Gastrocnemius medialis (tissue), 4 donors: ENCODE measurements around the gene XIRP1. TPM values are rescaled to one million over a fixed set of nuclear protein-coding genes. Genes with fewer than 3 reads are reported as not detected.

ENCODE experiments used
- ATAC-seq, 2 donors: fragments of 150-250 bp; one replicate each; pipeline ENCODE4 v1.9.1; 2016
- DNase-seq, 2 donors: peaks; one replicate each; pipeline ENCODE4 v3.0.0-alpha.2; 2019
- H3K27ac ChIP-seq, 4 donors: fragments of 200-600 bp; sonication (generic); 1 replicate in 1 of 4; 2 replicates in 3 of 4; pipeline ENCODE4 v1.5.1; 2016 to 2018; ENCODE audit warnings: mild to moderate bottlenecking in 2 of 4, moderate library complexity in 1 of 4
- H3K27me3 ChIP-seq, 3 donors: fragments of 200-600 bp; sonication (generic) in 2 of 3; 1 replicate in 1 of 3; 2 replicates in 2 of 3; pipeline versions ENCODE4 v1.5.1 to v1.6.0; 2016 to 2019; ENCODE audit warnings: mild to moderate bottlenecking in 1 of 3, moderate library complexity in 1 of 3
- H3K36me3 ChIP-seq, 2 donors: fragments of 200-600 bp; sonication (generic) in 1 of 2; one replicate each; pipeline ENCODE4 v1.5.1; 2017 to 2018
- H3K4me1 ChIP-seq, 2 donors: fragments of 200-600 bp; sonication (generic) in 1 of 2; one replicate each; pipeline ENCODE4 v1.5.1; 2016 to 2017; ENCODE audit warnings: mild to moderate bottlenecking in 2 of 2
- H3K4me3 ChIP-seq, 4 donors: fragments of 200-600 bp; sonication (generic) in 3 of 4; 1 replicate in 1 of 4; 2 replicates in 3 of 4; pipeline ENCODE4 v1.5.1; 2016 to 2019; ENCODE audit warnings: mild to moderate bottlenecking in 2 of 4
- H3K9me3 ChIP-seq, 3 donors: fragments of 200-600 bp; sonication (generic) in 2 of 3; 1 replicate in 1 of 3; 2 replicates in 2 of 3; pipeline ENCODE4 v1.5.1; 2016 to 2019
- CTCF ChIP-seq, 5 experiments: fragments of 450-650 bp in 3 of 5; fragments of 200-600 bp in 2 of 5; sonication (generic) in 2 of 5; IDR thresholded peaks in 4 of 5; conservative IDR thresholded peaks in 1 of 5; 1 replicate in 4 of 5; 2 replicates in 1 of 5; pipeline ENCODE4 v1.5.1; 2016 to 2019; ENCODE audit warnings: antibody characterized with exemption in 5 of 5, mild to moderate bottlenecking in 3 of 5, moderate library complexity in 3 of 5
- POLR2A ChIP-seq, 2 donors: fragments of 450-650 bp; IDR thresholded peaks; one replicate each; pipeline ENCODE4 v1.6.1; 2017; ENCODE audit warnings: antibody characterized with exemption in 2 of 2, mild to moderate bottlenecking in 2 of 2, moderate library complexity in 2 of 2
- in situ Hi-C, 4 donors: fragments of 200-750 bp; cut with MboI; loops; one replicate each; pipeline versions ENCODE4 v1.15.0 to v1.8.0; 2017; ENCODE audit warnings: low sequenced_read_pairs in 4 of 4
- intact Hi-C: fragments of 100-400 bp; cut with DNase I; formaldehyde crosslinking; loops from one replicate; pipeline ENCODE4 v1.15.1; 2023; ENCODE audit warnings: low total_unique reads
- total RNA-seq, 4 donors: library from RNA; depleted of rRNA; stranded (reverse); fragments of >200 nt; gene quantifications; one replicate each; pipeline versions ENCODE4 v1.1.0 to v1.2.3, GENCODE V29; 2016

XIRP1 gene
- total RNA-seq, 4 donors from 2014 or later, result 52.4 to 329 (median 128) TPM

- H3K27ac ChIP-seq, result no peak overlapping the region
Measured at GRCh38 chr3:39165518-39165917, 26.9 kb downstream of the XIRP1 start.

GRCh38 chr3:39164414-39164813 is 28.0 kb downstream of the XIRP1 start:
- intact Hi-C loops, result no loop called here
- ATAC-seq (no peak), DNase-seq (no peak)
- Histone ChIP-seq H3K4me1 (peaks cover 0 to 6% of the 10 kb centered on the region in 2 donors), H3K9me3 (no peaks in the 10 kb centered on the region), H3K36me3 (no peaks in the 10 kb centered on the region), H3K27me3 (no peaks in the 10 kb centered on the region), H3K4me3 (no peak overlapping the region), H3K27ac (no peak overlapping the region)
- in situ Hi-C loops, result no loop called here
- TF ChIP-seq CTCF (IDR thresholded peaks at IDR 0.05 in 4 of 5, conservative IDR thresholded peaks at IDR 0.05 in 1 of 5) (no peak), POLR2A (IDR thresholded peaks at IDR 0.05) (no peak)

More at GRCh38 chr3:39165518-39165917, 26.9 kb downstream of the XIRP1 start:
- Histone ChIP-seq H3K4me1 (peaks cover 0 to 6% of the 10 kb centered on the region in 2 donors), H3K27me3 (no peaks in the 10 kb centered on the region), H3K36me3 (no peaks in the 10 kb centered on the region), H3K9me3 (no peaks in the 10 kb centered on the region), H3K4me3 (no peak overlapping the region)
- in situ Hi-C loops, result no loop called here
- DNase-seq, result no peak
- intact Hi-C loops, result no loop called here
- no peak for ATAC-seq
- TF ChIP-seq POLR2A (IDR thresholded peaks at IDR 0.05) (no peak), CTCF (IDR thresholded peaks at IDR 0.05 in 4 of 5, conservative IDR thresholded peaks at IDR 0.05 in 1 of 5) (no peak)

GRCh38 chr3:39158148-39158715 is 34.2 kb downstream of the XIRP1 start:
- H3K36me3 ChIP-seq, result no peaks in the 10 kb centered on the region
- TF ChIP-seq CTCF (IDR thresholded peaks at IDR 0.05 in 4 of 5, conservative IDR thresholded peaks at IDR 0.05 in 1 of 5), result no peak
- no peak for TF ChIP-seq POLR2A (IDR thresholded peaks at IDR 0.05)
- ATAC-seq (no peak), DNase-seq (no peak)
- in situ Hi-C loops, result no loop called here
- no peaks in the 10 kb centered on the region for H3K4me1 ChIP-seq
- H3K27me3 ChIP-seq, result no peaks in the 10 kb centered on the region
- no peak overlapping the region for H3K4me3 ChIP-seq
- intact Hi-C loops, result no loop called here
- H3K9me3 ChIP-seq, result no peaks in the 10 kb centered on the region
- H3K27ac ChIP-seq, result no peak overlapping the region

DNA sequence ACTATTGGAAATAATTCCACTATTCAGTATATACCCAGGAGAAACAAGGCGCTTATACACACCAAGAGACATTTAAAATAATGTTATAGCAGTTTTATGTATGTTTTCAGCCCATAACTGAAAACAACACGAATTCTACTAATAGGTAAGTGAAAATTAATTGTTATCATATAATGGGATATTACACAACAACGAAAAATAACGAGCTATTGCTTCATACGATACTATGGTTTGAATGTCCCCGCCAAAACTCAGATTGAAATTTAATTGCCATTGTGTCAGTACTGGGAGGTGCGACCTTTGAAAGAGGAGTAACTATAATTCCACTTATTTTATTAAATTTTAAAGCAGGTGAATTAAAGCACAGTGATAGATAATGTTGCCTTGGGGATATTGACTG is 35.0 kb downstream of the XIRP1 start:
- H3K27me3 ChIP-seq, result no peaks in the 10 kb centered on the region
- ATAC-seq (no peak), DNase-seq (no peak)
- TF ChIP-seq CTCF (IDR thresholded peaks at IDR 0.05 in 4 of 5, conservative IDR thresholded peaks at IDR 0.05 in 1 of 5) (no peak), POLR2A (IDR thresholded peaks at IDR 0.05) (no peak)
- H3K36me3 ChIP-seq, result no peaks in the 10 kb centered on the region
- in situ Hi-C loops (no loop called here), intact Hi-C loops (no loop called here)
- no peak overlapping the region for H3K27ac ChIP-seq
- H3K4me1 ChIP-seq, result no peaks in the 10 kb centered on the region
- no peak overlapping the region for H3K4me3 ChIP-seq
- no peaks in the 10 kb centered on the region for H3K9me3 ChIP-seq

DNA sequence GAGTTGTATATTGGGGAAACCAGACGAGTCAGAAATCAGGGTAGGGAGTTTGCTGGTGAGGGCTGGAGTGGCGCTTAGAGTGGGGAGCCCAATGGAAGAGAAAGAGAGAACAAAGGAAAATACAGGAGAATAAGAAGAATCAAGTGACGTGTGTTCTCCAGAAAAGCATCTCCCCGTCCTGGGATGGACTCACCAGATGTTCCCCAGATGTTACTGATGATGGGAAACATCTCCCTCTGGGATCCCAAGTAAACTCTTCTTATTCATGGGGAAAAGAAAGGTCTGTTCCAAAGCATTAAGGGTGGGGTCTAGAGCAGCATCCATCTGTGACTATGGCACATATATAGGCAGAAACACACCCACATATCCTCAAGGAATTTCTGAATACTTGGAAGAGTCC is 36.0 kb downstream of the XIRP1 start:
- intact Hi-C loops, result no loop called here
- no peak overlapping the region for H3K27ac ChIP-seq
- H3K27me3 ChIP-seq, result no peaks in the 10 kb centered on the region
- H3K36me3 ChIP-seq, result no peaks in the 10 kb centered on the region
- ATAC-seq, result no peak
- in situ Hi-C loops, result no loop called here
- TF ChIP-seq POLR2A (IDR thresholded peaks at IDR 0.05) (no peak), CTCF (IDR thresholded peaks at IDR 0.05 in 4 of 5, conservative IDR thresholded peaks at IDR 0.05 in 1 of 5) (no peak)
- no peak for DNase-seq
- no peak overlapping the region for H3K4me3 ChIP-seq
- H3K4me1 ChIP-seq, result peaks cover 7 to 8% of the 10 kb centered on the region in 2 donors
- H3K9me3 ChIP-seq, result no peaks in the 10 kb centered on the region
